ENCODE results near the gene RAPGEF1.
"Not testable (repeated sequence)": the region's sequence is repeated elsewhere in the genome, so short reads cannot be mapped to it uniquely, and the experiment has no call there.

Gene RAPGEF1

GRCh38 chr9:131685753-131686706 lies 53.8 kb downstream of the RAPGEF1 start:
- no peak for DNase-seq

- DNase-seq, result not testable (repeated sequence)
These were observed 56.8 kb downstream of the RAPGEF1 start for GRCh38 chr9:131683094-131683493.

- DNase-seq, result no peak
These were observed 57.6 kb downstream of the RAPGEF1 start for GRCh38 chr9:131682261-131682660.

- DNase-seq, result not testable (repeated sequence)
These were observed 58.0 kb downstream of the RAPGEF1 start for GRCh38 chr9:131681826-131682225.

- DNase-seq, result not testable (repeated sequence)
These were observed 58.8 kb downstream of the RAPGEF1 start for GRCh38 chr9:131681108-131681507.

GRCh38 chr9:131679261-131680020 lies 60.4 kb downstream of the RAPGEF1 start:
- no peak for DNase-seq

- no peak for DNase-seq
These were observed 61.3 kb downstream of the RAPGEF1 start for GRCh38 chr9:131678499-131679111.

GRCh38 chr9:131677444-131678180 lies 62.3 kb downstream of the RAPGEF1 start:
- no peak for DNase-seq

GRCh38 chr9:131677049-131677443 lies 62.8 kb downstream of the RAPGEF1 start:
- no peak for DNase-seq

- no peak for DNase-seq
These were observed 63.4 kb downstream of the RAPGEF1 start for GRCh38 chr9:131676431-131676972.

- no peak for DNase-seq
These were observed 64.3 kb downstream of the RAPGEF1 start for GRCh38 chr9:131675437-131676022.

GRCh38 chr9:131674425-131675421 lies 65.2 kb downstream of the RAPGEF1 start:
- DNase-seq, result no peak

- DNase-seq, result no peak
These were observed 66.3 kb downstream of the RAPGEF1 start for GRCh38 chr9:131673531-131673930.

- DNase-seq, result no peak
These were observed 66.8 kb downstream of the RAPGEF1 start for GRCh38 chr9:131673068-131673467.

GRCh38 chr9:131672451-131672850 lies 67.4 kb downstream of the RAPGEF1 start:
- DNase-seq, result no peak

GRCh38 chr9:131671133-131671520 lies 68.7 kb downstream of the RAPGEF1 start:
- DNase-seq, result no peak

GRCh38 chr9:131670247-131671132 lies 69.4 kb downstream of the RAPGEF1 start:
- no peak for DNase-seq

GRCh38 chr9:131669269-131670157 lies 70.4 kb downstream of the RAPGEF1 start:
- DNase-seq, result no peak

All from NCI-H187 treated with DMSO at 0.1 percent for 48 hours (cell line).